Measurements from ENCODE around the gene PACS1.
"Not testable (repeated sequence)": the region's sequence is repeated elsewhere in the genome, so short reads cannot be mapped to it uniquely, and the experiment has no call there.

The PACS1 gene

DNA sequence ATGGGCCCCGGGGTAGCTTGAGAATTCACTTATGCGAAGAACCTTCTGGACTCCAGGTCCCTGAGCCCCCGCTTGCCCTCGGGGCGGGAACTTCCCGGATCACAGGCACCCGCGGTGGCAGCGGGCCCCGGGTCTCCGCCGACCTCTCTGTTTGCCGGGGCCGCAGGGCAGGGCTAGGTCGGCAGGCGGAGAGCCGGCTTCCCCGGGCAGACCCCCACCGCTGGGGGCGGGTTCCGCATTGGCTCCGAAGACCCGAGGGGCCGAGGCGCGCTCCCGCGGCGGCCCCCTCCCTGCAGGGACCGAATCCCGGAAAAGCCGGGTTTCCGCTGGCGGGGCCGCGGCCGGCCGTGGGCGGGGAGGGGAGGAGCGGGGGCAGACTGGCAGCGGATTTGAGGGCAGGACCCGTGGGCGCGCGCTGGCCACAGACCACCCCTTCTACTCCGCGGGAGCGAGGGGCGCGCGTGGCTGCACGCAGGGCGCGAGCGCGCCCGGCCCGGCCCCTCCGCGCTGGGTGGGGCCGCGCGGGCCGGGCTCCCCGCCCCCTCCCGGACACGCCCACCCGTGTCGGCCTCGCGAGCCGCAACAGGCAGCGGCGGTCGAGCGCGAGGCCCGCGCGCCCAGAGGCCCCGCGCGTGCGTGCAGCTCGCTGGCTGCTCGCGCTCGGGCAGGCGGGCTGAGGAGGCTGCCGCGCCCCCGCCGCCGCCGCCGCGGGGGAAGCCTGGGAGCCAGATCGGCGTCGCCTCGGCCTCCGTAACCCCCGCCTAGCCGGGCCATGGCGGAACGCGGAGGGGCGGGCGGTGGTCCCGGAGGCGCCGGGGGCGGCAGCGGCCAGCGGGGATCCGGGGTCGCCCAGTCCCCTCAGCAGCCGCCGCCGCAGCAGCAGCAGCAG lies at the start of gene PACS1:
Gene PACS1, plus strand, starts transcription at position 558 of the 889 bp plus-strand sequence. Its CDS starts 215 bp downstream, at position 773.
- Mint-ChIP-seq H3K27ac (peak within 1 kb of the TSS; percentile 93), H3K27me3 (no peaks in the 10 kb centered on the region)

DNA sequence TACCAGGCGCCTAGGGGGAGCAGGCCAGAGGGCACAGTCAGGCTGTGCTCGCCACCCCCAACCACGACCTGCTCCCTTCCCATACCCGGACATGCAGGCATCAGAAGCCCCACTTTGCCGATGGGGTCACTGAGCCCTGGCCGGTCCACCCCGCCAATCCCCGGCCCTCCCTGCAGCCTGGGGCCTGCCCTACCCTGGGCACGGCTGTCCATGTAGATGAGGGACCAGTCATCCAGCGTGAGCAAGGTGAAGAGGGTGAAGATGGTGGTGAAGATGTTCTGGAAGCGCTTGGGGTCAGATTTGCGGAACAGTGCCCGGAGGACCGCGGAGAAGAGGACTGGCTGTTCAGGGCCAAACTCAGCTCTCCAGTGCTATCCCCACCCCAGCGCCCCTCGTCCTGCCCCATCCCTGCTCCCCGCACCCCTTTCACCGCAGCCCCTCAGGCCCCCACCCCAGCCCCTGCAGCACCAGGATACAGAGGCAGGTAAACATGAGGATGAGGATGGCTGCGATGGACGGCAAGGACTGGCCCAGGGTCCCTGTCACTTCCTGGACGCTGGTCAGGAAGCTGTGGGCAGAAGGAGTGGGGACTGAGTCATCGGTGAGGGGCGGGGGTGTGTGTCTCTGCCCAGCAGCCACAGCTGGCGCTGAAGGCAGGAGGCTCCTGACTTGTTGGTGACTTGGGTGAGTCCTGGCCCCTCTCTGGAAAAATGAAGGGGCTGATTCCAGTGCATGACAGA lies 49.3 kb upstream of the PACS1 start:
- Mint-ChIP-seq H3K36me3 (no peaks in the 10 kb centered on the region), H3K4me3 (no peak overlapping the region), H3K27me3 (no peaks in the 10 kb centered on the region), H3K4me1 (ENCODE audit: low read depth) (peaks cover 14% of the 10 kb centered on the region), H3K9me3 (ENCODE audit: low read depth) (no peaks in the 10 kb centered on the region), H3K27ac (no peak overlapping the region)

More for the DNA sequence above, at the start of gene PACS1:
- peak within 1 kb of the TSS; percentile 96 for H3K4me3 Mint-ChIP-seq
- peaks cover 7% of the 10 kb centered on the region for H3K36me3 Mint-ChIP-seq
- H3K4me1 Mint-ChIP-seq (ENCODE audit: low read depth), result peaks cover 74% of the 10 kb centered on the region
- no peaks in the 10 kb centered on the region for H3K9me3 Mint-ChIP-seq (ENCODE audit: low read depth)

DNA sequence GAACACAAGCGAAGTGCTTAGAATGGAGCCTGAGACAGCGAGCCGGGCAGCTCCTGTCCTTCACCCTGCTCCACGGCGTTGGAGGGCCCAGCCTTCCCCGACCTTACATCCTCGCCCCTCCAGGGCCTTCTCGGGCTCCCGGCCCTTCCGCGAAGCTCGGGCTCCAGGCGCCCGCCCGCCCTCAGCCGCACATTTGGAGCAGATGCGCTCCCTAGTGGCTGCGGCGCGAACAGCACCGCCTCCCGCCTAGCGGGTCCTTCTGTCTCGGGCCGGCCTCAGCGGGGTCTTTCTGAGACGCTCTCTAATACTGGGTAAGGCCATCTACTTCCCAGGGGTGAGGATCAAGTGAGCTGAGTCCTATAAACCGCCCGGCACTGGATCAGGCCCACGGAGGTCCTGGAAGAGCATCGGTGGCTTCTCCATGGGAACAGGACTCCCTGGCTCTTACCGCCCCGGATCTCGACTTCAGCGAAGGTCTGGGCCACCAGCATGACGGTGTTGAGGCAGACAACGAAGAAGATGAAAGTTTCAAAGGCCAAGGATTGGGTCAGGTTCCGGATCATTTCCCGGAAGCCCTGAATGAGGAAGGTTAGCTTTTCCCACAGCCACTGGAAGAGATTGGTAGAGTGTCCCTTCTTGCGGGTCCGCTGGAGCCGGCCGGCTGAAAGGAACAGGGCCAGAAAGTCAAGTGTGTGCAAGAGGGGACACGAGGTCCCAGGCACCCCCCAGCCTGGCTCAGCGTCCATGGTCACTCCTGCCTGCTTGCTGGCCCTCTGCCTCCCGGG lies 47.5 kb upstream of the PACS1 start:
- Mint-ChIP-seq H3K9me3 (ENCODE audit: low read depth) (no peaks in the 10 kb centered on the region), H3K27ac (peak overlapping the region; percentile 50), H3K27me3 (no peaks in the 10 kb centered on the region), H3K36me3 (no peaks in the 10 kb centered on the region), H3K4me3 (peak overlapping the region; percentile 44), H3K4me1 (ENCODE audit: low read depth) (peaks cover 10% of the 10 kb centered on the region)

DNA sequence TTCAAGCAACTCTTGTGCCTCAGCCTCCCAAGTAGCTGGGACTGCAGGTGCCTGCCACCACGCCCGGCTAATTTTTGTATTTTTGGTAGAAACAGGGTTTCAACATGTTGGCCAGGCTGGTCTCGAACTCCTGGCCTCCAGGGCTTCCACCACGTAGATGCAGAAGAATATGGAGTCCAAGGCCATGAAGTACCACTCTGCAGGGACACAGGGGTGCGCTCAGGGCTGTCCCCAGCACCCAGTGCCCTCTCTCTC lies 47.0 kb upstream of the PACS1 start:
- not testable (repeated sequence) for H3K27me3 Mint-ChIP-seq; H3K9me3 Mint-ChIP-seq (ENCODE audit: low read depth); H3K4me3 Mint-ChIP-seq; H3K36me3 Mint-ChIP-seq; H3K4me1 Mint-ChIP-seq (ENCODE audit: low read depth); H3K27ac Mint-ChIP-seq

DNA sequence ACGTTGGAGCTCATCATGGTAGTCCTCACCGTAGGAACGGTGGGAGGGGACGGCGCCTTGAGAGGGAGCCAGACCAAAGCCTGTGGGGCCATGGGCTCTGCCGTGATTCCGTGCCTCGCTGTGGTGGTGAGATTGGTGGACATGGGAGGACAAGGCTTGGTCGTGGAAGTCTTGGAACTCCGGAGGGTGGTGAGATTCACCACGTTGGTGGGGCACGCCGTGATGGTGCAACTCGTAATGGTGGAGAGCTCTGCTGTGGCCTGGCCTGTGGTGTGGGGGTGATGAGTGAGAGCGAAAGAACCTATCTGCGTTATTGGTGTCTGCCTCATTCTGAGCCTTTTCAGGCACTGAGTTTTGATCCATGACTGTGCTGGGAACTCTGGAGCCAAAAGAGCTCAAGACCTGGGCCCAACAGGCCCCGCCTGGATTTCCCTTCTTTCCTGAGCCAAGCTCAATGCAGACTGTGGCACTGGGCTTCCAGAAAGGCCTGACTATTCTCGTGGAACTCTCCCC lies 44.0 kb upstream of the PACS1 start, which contains the start of gene CATSPER1:
Gene CATSPER1, minus strand, starts transcription at position 463 of the 513 bp plus-strand sequence. Its CDS starts 100 bp downstream, at position 363.
- Mint-ChIP-seq H3K9me3 (ENCODE audit: low read depth) (no peaks in the 10 kb centered on the region), H3K27me3 (no peaks in the 10 kb centered on the region), H3K4me1 (ENCODE audit: low read depth) (peaks cover 6% of the 10 kb centered on the region), H3K4me3 (no peak within 1 kb of the TSS), H3K27ac (no peak within 1 kb of the TSS), H3K36me3 (no peaks in the 10 kb centered on the region)

GRCh38 chr11:66032957-66033735 lies 36.9 kb upstream of the PACS1 start:
- Mint-ChIP-seq H3K4me3 (no peak overlapping the region), H3K36me3 (no peaks in the 10 kb centered on the region), H3K9me3 (ENCODE audit: low read depth) (no peaks in the 10 kb centered on the region), H3K4me1 (ENCODE audit: low read depth) (no peaks in the 10 kb centered on the region), H3K27me3 (peaks cover 2% of the 10 kb centered on the region), H3K27ac (no peak overlapping the region)

DNA sequence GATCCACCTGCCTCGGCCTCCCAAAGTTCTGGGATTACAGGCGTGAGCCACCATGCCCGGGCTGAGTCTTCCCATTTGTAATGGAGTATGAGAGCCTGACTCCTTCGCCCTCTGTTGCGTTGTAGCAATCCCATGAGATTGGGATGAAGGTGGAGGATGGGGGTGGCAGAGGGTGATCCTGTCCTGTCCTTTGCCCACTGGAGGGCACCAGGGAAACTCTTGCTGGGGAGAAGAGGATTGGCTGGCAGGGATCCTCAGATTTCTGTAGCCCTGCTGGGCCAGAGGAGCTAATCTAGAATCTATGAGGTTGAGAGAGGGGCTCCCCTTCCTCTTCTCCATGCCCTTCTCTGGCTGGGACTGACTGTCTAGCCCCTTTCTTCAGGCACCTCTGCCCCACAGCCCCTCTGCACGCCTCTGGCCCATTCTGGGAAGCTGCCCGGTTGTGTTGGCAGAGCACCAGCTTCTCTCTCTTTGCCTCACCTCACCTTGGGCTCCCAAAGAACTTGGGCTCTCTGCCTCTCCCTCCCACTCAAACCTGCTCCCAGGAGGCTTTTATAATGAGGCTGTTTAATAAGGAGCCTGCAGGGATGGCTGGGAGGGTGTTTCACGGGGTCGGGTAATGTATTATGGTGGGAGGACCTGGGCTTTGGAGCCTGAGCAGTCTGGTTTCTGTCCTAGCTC lies 34.3 kb upstream of the PACS1 start:
- Mint-ChIP-seq H3K27me3 (peaks cover 2% of the 10 kb centered on the region), H3K36me3 (no peaks in the 10 kb centered on the region), H3K4me1 (ENCODE audit: low read depth) (no peaks in the 10 kb centered on the region), H3K9me3 (ENCODE audit: low read depth) (no peaks in the 10 kb centered on the region), H3K27ac (no peak overlapping the region), H3K4me3 (no peak overlapping the region)

- H3K27ac Mint-ChIP-seq, result no peak overlapping the region
- peaks cover 2% of the 10 kb centered on the region for H3K27me3 Mint-ChIP-seq
- no peaks in the 10 kb centered on the region for H3K4me1 Mint-ChIP-seq (ENCODE audit: low read depth)
These were observed 33.8 kb upstream of the PACS1 start for GRCh38 chr11:66036334-66036710.

GRCh38 chr11:66037327-66037726 lies 32.7 kb upstream of the PACS1 start:
- Mint-ChIP-seq H3K4me3 (no peak overlapping the region), H3K9me3 (ENCODE audit: low read depth) (no peaks in the 10 kb centered on the region), H3K4me1 (ENCODE audit: low read depth) (no peaks in the 10 kb centered on the region), H3K27me3 (peaks cover 2% of the 10 kb centered on the region), H3K36me3 (no peaks in the 10 kb centered on the region), H3K27ac (no peak overlapping the region)

More at GRCh38 chr11:66036334-66036710, 33.8 kb upstream of the PACS1 start:
- H3K36me3 Mint-ChIP-seq, result no peaks in the 10 kb centered on the region
- H3K9me3 Mint-ChIP-seq (ENCODE audit: low read depth), result no peaks in the 10 kb centered on the region
- no peak overlapping the region for H3K4me3 Mint-ChIP-seq

DNA sequence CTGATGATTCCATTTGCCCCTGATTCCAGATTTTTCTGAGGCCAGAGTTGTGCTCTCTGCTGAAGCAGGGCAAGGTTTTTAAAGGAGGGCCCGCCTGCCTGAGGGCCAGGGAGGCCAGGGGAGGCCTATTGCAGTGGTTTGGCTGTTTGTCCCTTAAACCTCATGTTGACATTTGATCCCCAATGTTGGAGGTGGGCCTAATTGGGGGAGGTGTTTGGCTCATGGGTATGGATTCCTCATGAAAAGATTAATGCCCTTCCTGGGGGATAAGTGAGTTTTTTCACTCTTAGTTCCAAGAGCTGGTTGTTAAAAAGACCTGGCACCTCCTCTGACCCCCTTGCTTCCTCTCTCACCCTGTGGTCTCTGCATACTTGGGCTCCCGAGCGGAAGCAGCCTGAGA lies 30.3 kb upstream of the PACS1 start:
- H3K4me1 Mint-ChIP-seq (ENCODE audit: low read depth), result peaks cover 3% of the 10 kb centered on the region
- H3K27me3 Mint-ChIP-seq, result peaks cover 2% of the 10 kb centered on the region
- H3K9me3 Mint-ChIP-seq (ENCODE audit: low read depth), result no peaks in the 10 kb centered on the region
- no peaks in the 10 kb centered on the region for H3K36me3 Mint-ChIP-seq
- H3K27ac Mint-ChIP-seq, result no peak overlapping the region
- H3K4me3 Mint-ChIP-seq, result no peak overlapping the region

GRCh38 chr11:66042227-66042995 lies 27.7 kb upstream of the PACS1 start:
- H3K4me1 Mint-ChIP-seq (ENCODE audit: low read depth), result peaks cover 11% of the 10 kb centered on the region
- H3K4me3 Mint-ChIP-seq, result no peak overlapping the region
- no peaks in the 10 kb centered on the region for H3K36me3 Mint-ChIP-seq
- no peak overlapping the region for H3K27ac Mint-ChIP-seq
- no peaks in the 10 kb centered on the region for H3K27me3 Mint-ChIP-seq
- H3K9me3 Mint-ChIP-seq (ENCODE audit: low read depth), result no peaks in the 10 kb centered on the region

DNA sequence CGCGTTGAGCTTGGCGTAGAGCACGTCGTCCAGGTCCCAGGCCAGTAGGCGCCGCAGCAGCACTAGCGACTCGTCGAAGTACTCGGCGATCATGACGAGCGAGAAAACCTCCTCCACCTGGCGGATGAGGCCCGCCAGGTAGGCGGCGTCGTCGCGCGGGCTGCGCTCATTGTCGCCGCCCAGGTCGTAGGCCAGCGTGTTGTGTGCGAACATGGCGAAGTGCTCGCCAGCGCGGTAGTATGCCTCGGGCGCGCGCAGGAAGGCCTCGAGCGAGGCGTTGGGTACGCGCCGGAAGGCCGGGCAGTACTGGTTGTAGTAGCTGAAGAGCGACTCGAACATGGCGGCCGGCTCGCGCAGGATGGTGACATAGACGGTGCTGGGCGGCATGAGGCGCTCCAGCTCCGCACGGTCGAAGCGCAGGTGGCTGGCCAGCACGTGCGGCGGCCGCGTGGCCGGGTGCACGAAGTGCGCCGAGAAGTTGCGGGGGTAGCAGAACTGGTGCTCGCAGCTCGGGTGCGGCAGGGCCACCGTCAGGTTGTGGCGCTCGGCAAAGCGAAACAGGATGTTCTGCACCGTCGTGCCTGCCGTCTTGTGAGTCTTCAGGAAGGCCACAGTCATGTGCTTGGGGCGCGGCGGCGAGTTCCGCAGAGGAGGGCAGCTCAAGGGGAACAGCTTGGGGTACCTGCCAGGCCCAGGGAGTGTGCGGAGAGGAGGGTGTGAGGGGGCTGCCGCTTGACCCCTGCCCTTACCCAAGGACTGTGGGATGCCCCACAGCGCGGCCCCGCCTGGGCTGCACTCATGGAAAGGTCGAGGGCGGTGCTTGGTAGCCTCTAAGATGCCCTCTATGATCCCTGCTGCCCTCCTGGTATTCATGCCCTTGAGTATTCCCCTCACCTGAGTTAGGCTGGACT lies 26.8 kb upstream of the PACS1 start:
- no peaks in the 10 kb centered on the region for H3K27me3 Mint-ChIP-seq
- no peaks in the 10 kb centered on the region for H3K9me3 Mint-ChIP-seq (ENCODE audit: low read depth)
- H3K4me1 Mint-ChIP-seq (ENCODE audit: low read depth), result peaks cover 11% of the 10 kb centered on the region
- no peak overlapping the region for H3K4me3 Mint-ChIP-seq
- H3K36me3 Mint-ChIP-seq, result no peaks in the 10 kb centered on the region
- H3K27ac Mint-ChIP-seq, result no peak overlapping the region
